NOMO-1 treated with dmso at 0.1 percent for 144 hours (cell line): ENCODE data around the gene NOP16.

Source experiments
- DNase-seq: peaks from one replicate; lab custom pipeline; 2025; ENCODE audit not compliant: unreplicated experiment; lab: John Stamatoyannopoulos, UW

The NOP16 gene

GRCh38 chr5:176361437-176362232, 26.8 kb downstream of the NOP16 start, which contains the start of gene KIAA1191:
Gene KIAA1191 (minus strand): TSS chr5:176361764. CDS start chr5:176359508, 2,256 bp downstream.
- peak; percentile 90 for DNase-seq

- DNase-seq: no peak
Observed at GRCh38 chr5:176360894-176361436, 27.4 kb downstream of the NOP16 start.

- DNase-seq: no peak
Observed at GRCh38 chr5:176359658-176360057, 28.7 kb downstream of the NOP16 start.

DNA sequence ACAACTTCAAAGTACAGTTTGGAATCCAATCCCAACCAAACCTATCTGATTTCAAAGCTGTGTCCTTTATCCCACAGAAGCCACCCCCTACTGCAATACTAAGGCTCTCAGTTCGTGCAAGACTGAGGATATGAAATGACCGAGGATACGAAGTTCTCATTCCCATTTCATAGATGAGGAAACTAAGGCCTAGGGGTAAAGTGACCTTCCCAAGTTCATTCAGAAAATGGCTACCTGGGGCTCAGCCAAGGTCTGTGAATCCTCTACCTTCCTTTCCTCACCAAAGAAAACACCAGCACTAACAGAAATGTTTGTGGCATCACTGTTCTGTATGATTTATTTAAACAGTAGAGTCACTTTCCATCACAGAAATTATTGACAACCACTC, 32.2 kb downstream of the NOP16 start:
- DNase-seq: no peak

GRCh38 chr5:176355400-176356178, 32.8 kb downstream of the NOP16 start:
- DNase-seq: no peak

DNA sequence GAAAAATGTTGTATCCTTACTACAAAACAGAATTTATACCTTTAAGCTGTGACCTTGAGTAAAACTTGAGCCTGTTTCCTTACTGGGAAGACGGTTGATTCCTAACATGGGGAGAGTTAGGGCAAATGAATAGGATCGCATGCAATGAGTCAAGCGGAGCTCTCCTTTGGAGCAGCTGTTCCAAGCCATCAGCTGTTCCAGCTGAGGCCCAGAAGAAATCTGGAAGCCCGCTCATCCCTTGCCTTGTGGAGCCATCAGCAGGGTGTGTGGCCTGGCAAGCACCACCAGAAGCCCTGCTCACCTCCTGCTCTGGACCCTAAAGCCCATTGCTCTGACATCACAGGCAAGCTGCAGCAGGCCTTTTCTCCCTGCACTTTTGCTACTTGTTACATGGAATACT, 34.9 kb downstream of the NOP16 start:
- no peak for DNase-seq

GRCh38 chr5:176352116-176352878, 36.1 kb downstream of the NOP16 start:
- no peak for DNase-seq

- DNase-seq: no peak
Observed at GRCh38 chr5:176350416-176350815, 38.0 kb downstream of the NOP16 start.

- DNase-seq: no peak
Observed at GRCh38 chr5:176342766-176343458, 45.5 kb downstream of the NOP16 start.

DNA sequence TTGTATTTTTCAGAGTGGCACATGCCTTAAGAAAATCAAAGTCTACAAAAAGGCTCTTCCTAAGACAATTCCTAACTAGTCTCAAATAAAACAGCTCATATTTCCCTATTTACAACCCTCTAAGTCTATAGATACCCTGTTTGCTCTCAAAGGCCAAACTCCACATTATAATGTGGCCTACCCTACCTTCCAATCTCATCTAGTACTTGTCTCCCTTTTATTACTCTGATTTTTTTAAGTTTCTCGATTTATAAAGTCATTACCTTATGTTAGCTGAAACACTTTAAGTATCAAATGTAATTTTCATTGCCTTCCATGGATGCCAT, 46.3 kb downstream of the NOP16 start:
- DNase-seq: no peak

DNA sequence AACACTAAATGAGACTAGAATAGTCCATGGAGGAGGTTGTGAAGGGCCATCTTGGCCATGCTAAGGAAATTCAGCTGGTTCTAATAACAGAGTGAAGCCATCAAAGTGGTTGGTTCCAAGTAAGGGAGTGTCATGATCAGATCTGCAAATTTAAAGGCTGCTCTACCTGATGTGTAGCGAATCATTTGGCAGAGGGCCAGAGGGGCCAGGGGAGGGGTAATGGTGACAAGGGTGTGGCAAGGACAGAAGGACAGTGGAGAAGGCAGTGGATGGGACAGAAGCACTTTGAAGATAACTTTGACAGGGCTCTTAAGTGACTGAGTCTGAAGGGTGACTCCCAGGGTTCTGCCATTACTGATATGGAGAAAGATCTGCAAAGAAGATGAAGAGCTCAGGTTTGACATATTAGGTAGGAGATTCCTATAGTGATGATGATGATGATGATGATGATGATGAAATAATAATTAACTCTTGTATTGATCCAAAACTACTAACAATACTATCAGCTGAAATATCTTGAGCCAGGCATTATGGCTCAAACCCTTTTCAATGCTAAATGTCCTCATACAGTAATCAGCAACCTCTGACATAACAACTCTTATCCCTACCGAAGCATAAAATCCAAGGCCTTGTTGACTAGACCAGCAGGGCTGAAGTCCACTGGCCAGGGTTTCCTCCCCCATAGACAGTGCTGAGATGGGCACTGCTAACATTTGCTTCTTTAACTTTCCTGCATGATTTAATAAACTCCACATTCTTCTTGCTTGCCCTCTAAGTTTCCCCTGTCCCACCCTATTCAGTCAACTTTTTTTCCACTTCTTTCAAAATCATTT, 46.9 kb downstream of the NOP16 start:
- no peak for DNase-seq

DNA sequence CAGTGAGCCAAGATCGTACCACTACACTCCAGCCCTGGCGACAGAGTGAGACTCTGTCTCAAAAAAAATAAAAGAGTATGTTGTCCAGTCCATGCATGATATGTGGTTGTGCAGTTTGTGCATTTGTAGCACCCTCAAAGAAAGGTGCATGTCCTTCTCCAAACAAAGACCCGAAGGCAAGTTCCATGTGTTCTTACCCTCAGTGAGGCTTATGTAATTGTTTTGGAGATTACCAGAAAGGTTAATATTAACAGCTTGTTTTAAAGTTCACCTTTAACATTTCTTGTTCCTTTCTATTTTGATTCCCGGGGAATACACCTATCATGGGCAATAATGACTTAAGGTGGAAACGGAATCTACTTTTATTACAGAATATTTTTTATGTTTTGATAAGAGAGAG, 49.1 kb downstream of the NOP16 start:
- DNase-seq: no peak

DNA sequence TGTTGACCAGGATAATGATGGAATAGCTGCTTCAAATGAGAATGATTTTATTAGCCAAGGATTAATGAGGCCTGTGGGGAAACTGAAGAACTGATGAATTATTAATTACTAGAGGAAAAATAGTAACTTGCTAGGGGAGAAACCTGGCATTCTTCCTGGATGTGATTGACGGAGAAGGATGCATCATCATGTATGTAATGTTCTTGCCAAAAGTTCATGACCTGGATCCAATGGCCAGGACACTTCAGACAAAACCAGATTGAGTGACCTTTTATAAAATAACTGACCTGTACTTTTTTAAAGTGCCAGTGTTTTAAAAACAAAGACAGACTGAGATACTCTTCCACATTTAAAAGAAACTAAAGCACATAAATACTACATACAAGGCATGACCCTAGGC, 50.5 kb downstream of the NOP16 start:
- no peak for DNase-seq

DNA sequence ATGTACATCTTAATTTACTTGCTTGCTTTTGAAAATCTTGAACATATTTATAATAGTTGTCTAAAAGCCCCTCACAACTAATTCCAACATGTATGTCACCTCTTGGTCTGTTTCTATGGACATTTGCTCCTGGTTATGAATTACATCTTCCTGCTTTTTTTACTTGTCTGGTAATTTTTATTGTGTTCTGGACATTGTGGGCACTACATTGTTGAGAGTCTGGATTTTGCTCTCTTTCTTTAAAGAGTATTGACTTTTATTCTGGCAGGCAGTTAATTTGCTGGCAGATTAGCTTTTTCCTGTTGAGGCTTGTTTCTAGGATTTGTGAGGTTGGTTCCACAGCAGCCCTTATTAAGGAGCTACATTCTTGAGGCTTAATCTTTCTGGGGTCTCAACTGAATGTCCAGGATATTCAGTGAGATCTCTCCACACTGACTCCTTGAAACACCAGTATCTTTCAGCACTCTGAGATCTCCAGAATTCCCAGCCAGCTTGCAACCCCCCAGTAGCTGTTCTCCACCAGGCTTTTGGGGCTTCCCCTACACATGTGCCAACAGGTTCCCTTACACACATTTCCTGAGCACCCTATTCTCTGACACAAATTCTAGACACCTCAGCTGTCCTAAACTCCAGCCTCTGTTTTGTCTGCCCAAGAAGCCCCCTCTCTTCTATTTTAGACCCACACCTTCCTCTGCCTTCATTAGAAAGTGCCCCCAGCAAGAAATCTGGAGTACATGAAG, 54.2 kb downstream of the NOP16 start:
- no peak for DNase-seq
